Muscle of leg (tissue), 11 donors: ENCODE measurements around the gene CLCN4. TPM values are rescaled to one million over a fixed set of nuclear protein-coding genes. Genes with fewer than 3 reads are reported as not detected.

Experiments used
- DNase-seq: peaks from one replicate; pipeline ENCODE4 v3.0.0; 2013
- H3K27ac ChIP-seq: one replicate; pipeline ENCODE4 v1.5.1; 2013; ENCODE audit warnings: mild to moderate bottlenecking, low read length, control low read depth
- H3K27me3 ChIP-seq: one replicate; pipeline ENCODE4 v1.6.1; 2013; ENCODE audit warnings: low read length; ENCODE audit not compliant: control insufficient read depth, insufficient read depth
- H3K36me3 ChIP-seq: one replicate; pipeline ENCODE4 v1.6.1; 2013; ENCODE audit warnings: low read length; ENCODE audit not compliant: control insufficient read depth, insufficient read depth
- H3K4me1 ChIP-seq: one replicate; pipeline ENCODE4 v1.6.1; 2013; ENCODE audit warnings: low read length; ENCODE audit not compliant: control insufficient read depth, insufficient read depth
- H3K4me3 ChIP-seq: one replicate; pipeline ENCODE4 v1.5.1; 2013; ENCODE audit warnings: low read length, control low read depth
- H3K9me3 ChIP-seq: replicated peaks from 2 replicates; pipeline ENCODE4 v1.6.1; 2013; ENCODE audit warnings: low read depth, low read length; ENCODE audit not compliant: control insufficient read depth
- WGBS: methylation state at CpG from one replicate; pipeline ENCODE4 v1.1.5; 2013; ENCODE audit warnings: missing lambda C conversion rate; ENCODE audit not compliant: insufficient coverage; 5-methylcytosine and 5-hydroxymethylcytosine counted together
- polyA plus RNA-seq, 8 donors: library from polyadenylated mRNA; unstranded; fragments of 120-200 nt; gene quantifications; one replicate each; pipeline versions ENCODE4 v1.2.1 to v1.2.3, GENCODE V29; 2013; ENCODE audit warnings: inconsistent platforms in 1 of 8, low replicate concordance in 1 of 8; ENCODE audit not compliant: insufficient read length in 8 of 8, insufficient read depth in 1 of 8
- total RNA-seq: library from RNA; stranded (reverse); fragments of 120-200 nt; gene quantifications from one replicate; pipeline ENCODE4 v1.2.4, GENCODE V29; 2013

Gene CLCN4
- total and polyA plus RNA-seq, 9 donors, result 8.6 to 15.8 (median 12.9) TPM

- no peaks in the 10 kb centered on the region for H3K9me3 ChIP-seq
- H3K4me3 ChIP-seq, result no peak overlapping the region
- WGBS, result no CpG with 5 or more reads among the region's 3 CpGs
Observed at GRCh38 chrX:10203617-10204016, 46.8 kb downstream of the CLCN4 start.

GRCh38 chrX:10206317-10206716, 49.5 kb downstream of the CLCN4 start:
- H3K9me3 ChIP-seq, result no peaks in the 10 kb centered on the region
- peaks cover 7% of the 10 kb centered on the region for H3K36me3 ChIP-seq
- no peak overlapping the region for H3K4me3 ChIP-seq
- no peak for DNase-seq
- no peak overlapping the region for H3K27ac ChIP-seq
- 71% methylated on average over 8 of the region's 9 CpGs for WGBS
- H3K4me1 ChIP-seq, result no peaks in the 10 kb centered on the region
- peaks cover 24% of the 10 kb centered on the region for H3K27me3 ChIP-seq

More at GRCh38 chrX:10203617-10204016, 46.8 kb downstream of the CLCN4 start:
- no peak for DNase-seq
- H3K36me3 ChIP-seq, result peaks cover 3% of the 10 kb centered on the region
- H3K27me3 ChIP-seq, result peaks cover 26% of the 10 kb centered on the region
- H3K27ac ChIP-seq, result no peak overlapping the region
- H3K4me1 ChIP-seq, result no peaks in the 10 kb centered on the region

- Histone ChIP-seq H3K27me3 (peaks cover 25% of the 10 kb centered on the region), H3K9me3 (no peaks in the 10 kb centered on the region), H3K27ac (no peak overlapping the region), H3K4me3 (no peak overlapping the region), H3K4me1 (no peaks in the 10 kb centered on the region), H3K36me3 (peaks cover 7% of the 10 kb centered on the region)
- no peak for DNase-seq
- WGBS, result 91% methylated on average over 9 of the region's 11 CpGs
Observed at GRCh38 chrX:10208281-10208856, 51.6 kb downstream of the CLCN4 start.

GRCh38 chrX:10208953-10209352, 52.2 kb downstream of the CLCN4 start:
- WGBS, result 64% methylated on average over 4 of the region's 4 CpGs
- no peak overlapping the region for H3K4me3 ChIP-seq
- no peaks in the 10 kb centered on the region for H3K4me1 ChIP-seq
- H3K27me3 ChIP-seq, result peaks cover 26% of the 10 kb centered on the region
- H3K27ac ChIP-seq, result no peak overlapping the region
- no peak for DNase-seq
- H3K36me3 ChIP-seq, result peaks cover 12% of the 10 kb centered on the region
- H3K9me3 ChIP-seq, result no peaks in the 10 kb centered on the region

GRCh38 chrX:10212395-10212794, 55.6 kb downstream of the CLCN4 start:
- H3K27ac ChIP-seq, result no peak overlapping the region
- DNase-seq, result no peak
- no peaks in the 10 kb centered on the region for H3K9me3 ChIP-seq
- H3K36me3 ChIP-seq, result peaks cover 10% of the 10 kb centered on the region
- H3K4me1 ChIP-seq, result no peaks in the 10 kb centered on the region
- peaks cover 26% of the 10 kb centered on the region for H3K27me3 ChIP-seq
- no peak overlapping the region for H3K4me3 ChIP-seq
- WGBS, result 88% methylated on average over 6 of the region's 15 CpGs

- 90% methylated on average over 22 of the region's 24 CpGs for WGBS
- H3K9me3 ChIP-seq, result no peaks in the 10 kb centered on the region
- H3K27ac ChIP-seq, result no peak overlapping the region
- DNase-seq, result no peak
- H3K4me1 ChIP-seq, result no peaks in the 10 kb centered on the region
- no peak overlapping the region for H3K4me3 ChIP-seq
- H3K27me3 ChIP-seq, result peaks cover 22% of the 10 kb centered on the region
- H3K36me3 ChIP-seq, result peaks cover 8% of the 10 kb centered on the region
Observed at GRCh38 chrX:10213716-10214115, 56.9 kb downstream of the CLCN4 start.

- Histone ChIP-seq H3K9me3 (no peaks in the 10 kb centered on the region), H3K36me3 (peaks cover 9% of the 10 kb centered on the region), H3K27me3 (peaks cover 38% of the 10 kb centered on the region), H3K4me1 (no peaks in the 10 kb centered on the region), H3K4me3 (no peak overlapping the region), H3K27ac (no peak overlapping the region)
- WGBS, result 83% methylated on average over 4 of the region's 8 CpGs
- no peak for DNase-seq
Observed at GRCh38 chrX:10216208-10216607, 59.4 kb downstream of the CLCN4 start.

GRCh38 chrX:10217198-10217597, 60.4 kb downstream of the CLCN4 start:
- WGBS, result 100% methylated on average over 1 of the region's 1 CpG
- Histone ChIP-seq H3K4me3 (no peak overlapping the region), H3K9me3 (no peaks in the 10 kb centered on the region), H3K27me3 (peaks cover 40% of the 10 kb centered on the region), H3K4me1 (no peaks in the 10 kb centered on the region), H3K27ac (no peak overlapping the region), H3K36me3 (peaks cover 9% of the 10 kb centered on the region)
- DNase-seq, result no peak

- Histone ChIP-seq H3K27ac (no peak overlapping the region), H3K4me1 (no peaks in the 10 kb centered on the region)
Observed at GRCh38 chrX:10221651-10222050, 64.9 kb downstream of the CLCN4 start.

GRCh38 chrX:10223276-10223675, 66.5 kb downstream of the CLCN4 start:
- no peak for DNase-seq
- Histone ChIP-seq H3K4me1 (no peaks in the 10 kb centered on the region), H3K27me3 (peaks cover 38% of the 10 kb centered on the region), H3K36me3 (peaks cover 4% of the 10 kb centered on the region), H3K4me3 (no peak overlapping the region), H3K9me3 (no peaks in the 10 kb centered on the region), H3K27ac (no peak overlapping the region)
- 50% methylated on average over 12 of the region's 12 CpGs for WGBS

More at GRCh38 chrX:10221651-10222050, 64.9 kb downstream of the CLCN4 start:
- peaks cover 4% of the 10 kb centered on the region for H3K36me3 ChIP-seq
- H3K27me3 ChIP-seq, result peaks cover 38% of the 10 kb centered on the region
- no peak for DNase-seq
- 75% methylated on average over 5 of the region's 6 CpGs for WGBS
- H3K9me3 ChIP-seq, result no peaks in the 10 kb centered on the region
- H3K4me3 ChIP-seq, result no peak overlapping the region

- Histone ChIP-seq H3K27me3 (peaks cover 34% of the 10 kb centered on the region), H3K9me3 (no peaks in the 10 kb centered on the region), H3K4me1 (no peaks in the 10 kb centered on the region), H3K4me3 (no peak overlapping the region), H3K36me3 (peaks cover 4% of the 10 kb centered on the region), H3K27ac (no peak overlapping the region)
- 72% methylated on average over 7 of the region's 8 CpGs for WGBS
- DNase-seq, result no peak
Observed at GRCh38 chrX:10223781-10224180, 67.0 kb downstream of the CLCN4 start.
